ENCODE results near the gene FAR2. TPM values are rescaled to one million over a fixed set of nuclear protein-coding genes. Genes with fewer than 3 reads are reported as not detected.

Gene FAR2
- polyA plus RNA-seq, 3 donors: 14.8 to 38.0 (median 35.8) TPM

GRCh38 chr12:29309320-29309902 is 160.3 kb downstream of the FAR2 start:
- Histone ChIP-seq H3K27me3 (ENCODE audit: control insufficient read depth in 2 of 2, insufficient read depth in 2 of 2, low read length in 2 of 2) (no peaks in the 10 kb centered on the region), H3K4me3 (replicated peaks in 1 of 3; ENCODE audit: low read depth in 2 of 3, low read length in 3 of 3) (no peak overlapping the region), H3K9me3 (replicated peaks in 1 of 2; ENCODE audit: control insufficient read depth in 1 of 2, insufficient read depth in 1 of 2, low read length in 2 of 2) (no peaks in the 10 kb centered on the region), H2AFZ (ENCODE audit: insufficient read depth, low read depth, low read length, poor library complexity, severe bottlenecking) (no peak overlapping the region), H3K36me3 (replicated peaks in 1 of 2; ENCODE audit: control insufficient read depth in 1 of 2, insufficient read depth in 2 of 2, low read length in 2 of 2) (peaks cover 18 to 52% of the 10 kb centered on the region in 2 donors), H3K27ac (ENCODE audit: low read depth in 1 of 2, low read length in 2 of 2) (no peak overlapping the region), H3K79me2 (ENCODE audit: insufficient read depth, low read length) (no peaks in the 10 kb centered on the region), H3K4me2 (replicated peaks; ENCODE audit: extremely low read depth, low read length, poor library complexity, severe bottlenecking) (no peak overlapping the region), H4K20me1 (ENCODE audit: insufficient read depth, low read length) (no peaks in the 10 kb centered on the region), H3K4me1 (ENCODE audit: control insufficient read depth in 1 of 2, insufficient read depth in 2 of 2, low read length in 2 of 2) (no peaks in the 10 kb centered on the region), H3K9ac (ENCODE audit: insufficient read depth, low read length, poor library complexity, severe bottlenecking) (no peak overlapping the region)
- no peak overlapping the region for H3K4me3 Mint-ChIP-seq
- H3K27ac Mint-ChIP-seq: no peak overlapping the region
- no peaks in the 10 kb centered on the region for H3K4me1 Mint-ChIP-seq
- peaks cover 37 to 38% of the 10 kb centered on the region in 2 donors for H3K36me3 Mint-ChIP-seq
- WGBS (ENCODE audit: insufficient coverage): no CpG with 5 or more reads among the region's 4 CpGs
- peak; percentile 47 for TF ChIP-seq CTCF (IDR thresholded peaks at IDR 0.05)
- no peaks in the 10 kb centered on the region for H3K9me3 Mint-ChIP-seq
- no peak for DNase-seq
- intact Hi-C loops (cut with micrococcal nuclease): no loop called here
- no peaks in the 10 kb centered on the region for H3K27me3 Mint-ChIP-seq (ENCODE audit: low read depth in 3 of 3)

- Mint-ChIP-seq H3K4me1 (no peaks in the 10 kb centered on the region), H3K27ac (no peak overlapping the region), H3K9me3 (no peaks in the 10 kb centered on the region), H3K4me3 (no peak overlapping the region), H3K27me3 (ENCODE audit: low read depth in 3 of 3) (no peaks in the 10 kb centered on the region), H3K36me3 (peaks cover 46% of the 10 kb centered on the region in 2 donors)
- peaks cover 18 to 52% of the 10 kb centered on the region in 2 donors for H3K36me3 ChIP-seq (replicated peaks in 1 of 2; ENCODE audit: control insufficient read depth in 1 of 2, insufficient read depth in 2 of 2, low read length in 2 of 2)
- H3K4me1 ChIP-seq (ENCODE audit: control insufficient read depth in 1 of 2, insufficient read depth in 2 of 2, low read length in 2 of 2): no peaks in the 10 kb centered on the region
- no peaks in the 10 kb centered on the region for H4K20me1 ChIP-seq (ENCODE audit: insufficient read depth, low read length)
- no peaks in the 10 kb centered on the region for H3K27me3 ChIP-seq (ENCODE audit: control insufficient read depth in 2 of 2, insufficient read depth in 2 of 2, low read length in 2 of 2)
- no peak overlapping the region for H2AFZ ChIP-seq (ENCODE audit: insufficient read depth, low read depth, low read length, poor library complexity, severe bottlenecking)
- WGBS (ENCODE audit: insufficient coverage): 100% methylated on average over 1 of the region's 4 CpGs
- no peak overlapping the region for H3K4me2 ChIP-seq (replicated peaks; ENCODE audit: extremely low read depth, low read length, poor library complexity, severe bottlenecking)
- no peaks in the 10 kb centered on the region for H3K9me3 ChIP-seq (replicated peaks in 1 of 2; ENCODE audit: control insufficient read depth in 1 of 2, insufficient read depth in 1 of 2, low read length in 2 of 2)
- no peak for TF ChIP-seq CTCF (IDR thresholded peaks at IDR 0.05)
- H3K79me2 ChIP-seq (ENCODE audit: insufficient read depth, low read length): no peaks in the 10 kb centered on the region
- intact Hi-C loops (cut with micrococcal nuclease): loop anchor here (10.0 kb wide), 3 partner anchors 106 to 236 kb away; no protein-coding TSS in a partner anchor
- H3K9ac ChIP-seq (ENCODE audit: insufficient read depth, low read length, poor library complexity, severe bottlenecking): no peak overlapping the region
- no peak overlapping the region for H3K4me3 ChIP-seq (replicated peaks in 1 of 3; ENCODE audit: low read depth in 2 of 3, low read length in 3 of 3)
- no peak for DNase-seq
- H3K27ac ChIP-seq (ENCODE audit: low read depth in 1 of 2, low read length in 2 of 2): no peak overlapping the region
Measured at GRCh38 chr12:29310899-29311298, 161.8 kb downstream of the FAR2 start.

Measured in CD14-positive monocyte (primary cell).